Osteoblast (primary cell): Measurements from ENCODE around the gene ELP1. TPM values are rescaled to one million over a fixed set of nuclear protein-coding genes. Genes with fewer than 3 reads are reported as not detected.

Experiments
- DNase-seq: peaks from one replicate; pipeline ENCODE4 v3.0.0; 2011; ENCODE audit warnings: low spot score, mixed read lengths; ENCODE audit not compliant: insufficient read length; ENCODE audit errors: missing footprints
- H2AFZ ChIP-seq: 2 replicates; pipeline ENCODE4 v1.6.0; 2011; ENCODE audit warnings: mild to moderate bottlenecking, low read length
- H3K27ac ChIP-seq: 2 replicates; pipeline ENCODE4 v1.5.1; 2011; ENCODE audit warnings: mild to moderate bottlenecking, low read depth, low read length, moderate library complexity
- H3K27me3 ChIP-seq: 2 replicates; pipeline ENCODE4 v1.6.0; 2012; ENCODE audit warnings: mild to moderate bottlenecking, control low read depth, inconsistent platforms, low read length, moderate library complexity; ENCODE audit not compliant: insufficient read depth
- H3K36me3 ChIP-seq: 2 replicates; pipeline ENCODE4 v1.5.1; 2011; ENCODE audit warnings: mild to moderate bottlenecking, low read length, control low read depth, moderate library complexity; ENCODE audit not compliant: insufficient read depth
- H3K4me1 ChIP-seq: 2 replicates; pipeline ENCODE4 v1.5.1; 2011; ENCODE audit warnings: mild to moderate bottlenecking, low read length, control low read depth, moderate library complexity; ENCODE audit not compliant: insufficient read depth
- H3K4me2 ChIP-seq: 2 replicates; pipeline ENCODE4 v1.6.0; 2011; ENCODE audit warnings: mild to moderate bottlenecking, low read length; ENCODE audit not compliant: insufficient read depth
- H3K4me3 ChIP-seq: fragments of 200-600 bp; sonication (generic); 3 replicates; pipeline ENCODE4 v1.5.1; 2012; ENCODE audit warnings: mild to moderate bottlenecking, low read length, inconsistent platforms; ENCODE audit not compliant: insufficient read depth
- H3K79me2 ChIP-seq: 2 replicates; pipeline ENCODE4 v1.6.0; 2012; ENCODE audit warnings: mild to moderate bottlenecking, low read length, control low read depth, inconsistent platforms; ENCODE audit not compliant: insufficient read depth
- H3K9me3 ChIP-seq: 2 replicates; pipeline ENCODE4 v1.5.1; 2011; ENCODE audit warnings: low read depth, low read length, control low read depth
- H4K20me1 ChIP-seq: 2 replicates; pipeline ENCODE4 v1.6.0; 2012; ENCODE audit warnings: mild to moderate bottlenecking, low read length, control low read depth; ENCODE audit not compliant: insufficient read depth
- total RNA-seq: library from RNA; depleted of rRNA; stranded (reverse); fragments of >200 nt; gene quantifications from 2 replicates; pipeline ENCODE4 v1.2.3, GENCODE V29; 2012
- TF ChIP-seq, protein P1 (sequence below): IDR thresholded peaks from 2 replicates; pipeline ENCODE4 v1.5.1; 2011; ENCODE audit warnings: mild to moderate bottlenecking, low read depth, low read length, moderate library complexity; ENCODE audit errors: extremely low read depth

Gene ELP1
- total RNA-seq, 1 donor = 24.2 TPM

DNA sequence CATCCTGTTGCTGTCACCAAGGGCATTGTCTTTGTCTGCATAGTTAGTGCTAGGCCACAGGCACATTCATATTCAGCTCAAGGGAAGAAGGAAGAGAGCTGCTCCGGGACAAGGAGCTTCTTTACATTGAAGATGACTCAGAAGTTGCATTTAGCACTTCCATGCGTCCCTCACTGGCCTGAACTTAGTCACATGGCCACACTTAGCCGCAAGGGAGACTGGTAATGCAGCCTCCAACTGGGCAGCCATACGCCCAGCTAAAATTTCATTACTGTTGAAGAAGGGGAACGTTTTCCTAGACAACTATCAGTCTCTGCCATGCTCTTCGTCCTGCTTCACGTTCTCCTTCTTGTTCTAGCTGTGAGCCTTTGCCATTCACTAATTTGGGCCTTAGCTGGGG is 98.1 kb downstream of the ELP1 start:
- no peak overlapping the region for H3K4me3 ChIP-seq
- no peak overlapping the region for H3K4me2 ChIP-seq
- H3K9me3 ChIP-seq = no peaks in the 10 kb centered on the region
- no peak overlapping the region for H3K27ac ChIP-seq
- H3K27me3 ChIP-seq = no peaks in the 10 kb centered on the region
- no peaks in the 10 kb centered on the region for H3K36me3 ChIP-seq
- no peaks in the 10 kb centered on the region for H4K20me1 ChIP-seq
- DNase-seq = no peak
- peaks cover 4% of the 10 kb centered on the region for H3K4me1 ChIP-seq
- H3K79me2 ChIP-seq = no peaks in the 10 kb centered on the region
- TF ChIP-seq, protein P1, sequence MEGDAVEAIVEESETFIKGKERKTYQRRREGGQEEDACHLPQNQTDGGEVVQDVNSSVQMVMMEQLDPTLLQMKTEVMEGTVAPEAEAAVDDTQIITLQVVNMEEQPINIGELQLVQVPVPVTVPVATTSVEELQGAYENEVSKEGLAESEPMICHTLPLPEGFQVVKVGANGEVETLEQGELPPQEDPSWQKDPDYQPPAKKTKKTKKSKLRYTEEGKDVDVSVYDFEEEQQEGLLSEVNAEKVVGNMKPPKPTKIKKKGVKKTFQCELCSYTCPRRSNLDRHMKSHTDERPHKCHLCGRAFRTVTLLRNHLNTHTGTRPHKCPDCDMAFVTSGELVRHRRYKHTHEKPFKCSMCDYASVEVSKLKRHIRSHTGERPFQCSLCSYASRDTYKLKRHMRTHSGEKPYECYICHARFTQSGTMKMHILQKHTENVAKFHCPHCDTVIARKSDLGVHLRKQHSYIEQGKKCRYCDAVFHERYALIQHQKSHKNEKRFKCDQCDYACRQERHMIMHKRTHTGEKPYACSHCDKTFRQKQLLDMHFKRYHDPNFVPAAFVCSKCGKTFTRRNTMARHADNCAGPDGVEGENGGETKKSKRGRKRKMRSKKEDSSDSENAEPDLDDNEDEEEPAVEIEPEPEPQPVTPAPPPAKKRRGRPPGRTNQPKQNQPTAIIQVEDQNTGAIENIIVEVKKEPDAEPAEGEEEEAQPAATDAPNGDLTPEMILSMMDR = no peak
- H2AFZ ChIP-seq = no peak overlapping the region

DNA sequence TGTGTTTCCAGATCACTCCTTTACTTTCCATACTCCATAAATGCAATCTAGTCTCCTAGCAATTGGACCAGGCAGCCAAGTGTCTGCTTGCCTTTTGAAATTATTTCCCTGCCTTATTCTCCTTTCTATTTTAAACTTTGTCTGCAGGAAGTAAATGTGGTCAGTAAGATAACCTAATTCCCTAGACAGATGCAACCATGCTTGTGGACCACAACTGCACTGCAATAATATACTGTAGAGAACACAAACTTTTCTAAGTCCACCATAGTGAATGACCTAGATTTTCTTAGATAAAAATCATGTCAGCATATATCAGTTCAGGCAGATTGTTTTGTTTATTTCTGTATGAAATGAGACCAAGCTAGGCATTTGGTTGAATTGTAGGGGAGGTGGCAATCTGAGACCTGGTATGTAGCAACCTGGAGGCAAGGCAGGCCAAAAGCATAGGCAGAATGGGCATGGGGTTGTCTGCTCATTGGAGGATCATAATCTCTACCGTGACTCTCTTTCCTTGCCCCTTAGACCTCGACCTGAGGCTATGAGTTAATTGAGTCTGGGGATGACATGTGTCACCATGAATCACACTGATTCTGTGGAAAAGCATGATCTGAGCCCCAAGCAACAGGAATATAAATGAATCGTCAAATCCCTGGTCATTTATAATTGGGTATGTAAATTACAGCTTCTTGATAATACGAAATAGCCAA is 98.8 kb downstream of the ELP1 start:
- TF ChIP-seq, protein P1 = no peak
- Histone ChIP-seq H2AFZ (no peak overlapping the region), H3K36me3 (no peaks in the 10 kb centered on the region), H4K20me1 (no peaks in the 10 kb centered on the region), H3K4me3 (no peak overlapping the region), H3K4me2 (no peak overlapping the region), H3K79me2 (no peaks in the 10 kb centered on the region), H3K27me3 (no peaks in the 10 kb centered on the region), H3K4me1 (peaks cover 6% of the 10 kb centered on the region), H3K27ac (no peak overlapping the region), H3K9me3 (no peaks in the 10 kb centered on the region)
- DNase-seq = no peak

DNA sequence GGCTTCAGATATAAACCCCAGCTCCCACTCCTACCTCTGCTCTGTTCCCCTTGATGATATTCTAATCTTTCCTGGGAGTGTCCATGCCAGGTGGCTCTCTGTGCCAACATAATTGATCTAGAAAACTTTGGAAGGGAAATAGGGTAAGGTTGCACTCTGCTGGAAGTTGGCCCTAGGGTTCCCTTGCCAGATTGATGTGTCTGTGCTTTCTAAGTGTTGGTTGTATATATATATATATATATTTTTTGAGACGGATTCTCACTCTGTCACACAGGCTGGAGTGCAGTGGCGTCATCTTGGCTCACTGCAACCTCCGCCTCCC is 101.8 kb downstream of the ELP1 start:
- Histone ChIP-seq H3K9me3 (no peaks in the 10 kb centered on the region), H3K27ac (no peak overlapping the region), H3K79me2 (no peaks in the 10 kb centered on the region), H3K4me1 (peaks cover 7% of the 10 kb centered on the region), H3K4me2 (no peak overlapping the region), H3K27me3 (peaks cover 6% of the 10 kb centered on the region), H3K4me3 (no peak overlapping the region), H2AFZ (no peak overlapping the region), H3K36me3 (no peaks in the 10 kb centered on the region), H4K20me1 (no peaks in the 10 kb centered on the region)
- no peak for DNase-seq
- TF ChIP-seq, protein P1 = no peak

DNA sequence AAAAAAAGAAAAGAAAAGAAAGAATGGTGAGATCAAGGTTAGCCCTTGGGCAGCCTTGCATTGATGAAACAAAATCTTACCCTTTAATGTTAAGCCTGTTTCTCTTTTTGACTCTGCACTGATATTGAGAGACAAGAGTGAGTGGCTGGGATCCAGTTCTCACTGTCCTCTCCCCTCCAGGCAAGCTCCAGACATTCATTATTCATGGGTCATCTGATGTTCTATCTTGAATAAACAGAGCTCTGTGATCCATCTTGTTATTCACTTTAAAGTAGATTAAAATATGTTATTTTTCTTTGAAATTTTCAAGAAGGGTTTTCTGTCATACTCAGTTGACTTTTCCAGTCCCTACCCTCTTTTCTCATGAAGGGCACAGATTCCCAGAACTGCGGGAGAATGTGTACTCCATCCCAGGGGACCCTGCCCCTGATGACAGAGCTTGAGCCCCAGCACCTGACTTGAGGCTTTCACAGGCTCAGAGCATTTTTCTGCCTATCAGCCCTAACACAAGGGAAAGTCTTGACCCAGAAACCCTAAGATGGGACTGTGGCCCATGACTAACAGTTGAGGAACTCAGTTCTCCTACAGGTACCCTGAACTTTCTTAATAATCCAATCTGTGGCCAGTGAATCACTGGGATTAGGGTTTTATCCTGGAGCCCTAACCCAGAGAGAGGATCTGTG is 102.3 kb downstream of the ELP1 start:
- no peaks in the 10 kb centered on the region for H3K9me3 ChIP-seq
- no peak overlapping the region for H3K27ac ChIP-seq
- no peaks in the 10 kb centered on the region for H4K20me1 ChIP-seq
- no peak for DNase-seq
- no peaks in the 10 kb centered on the region for H3K79me2 ChIP-seq
- H3K4me2 ChIP-seq = no peak overlapping the region
- no peak overlapping the region for H2AFZ ChIP-seq
- H3K4me1 ChIP-seq = peaks cover 7% of the 10 kb centered on the region
- H3K27me3 ChIP-seq = peaks cover 6% of the 10 kb centered on the region
- no peak overlapping the region for H3K4me3 ChIP-seq
- TF ChIP-seq, protein P1 = no peak
- H3K36me3 ChIP-seq = no peaks in the 10 kb centered on the region
